H9 (cell line): ENCODE results near the gene WDR6. TPM values are rescaled to one million over a fixed set of nuclear protein-coding genes. Genes with fewer than 3 reads are reported as not detected.

Experiments used
- DNase-seq: peaks from one replicate; pipeline ENCODE4 v3.0.0-alpha.2; 2017
- H2AFZ ChIP-seq: one replicate; pipeline ENCODE4 v1.6.1; 2013; ENCODE audit warnings: mild to moderate bottlenecking, low read length, control low read depth, moderate library complexity
- H2AK5ac ChIP-seq: 2 replicates; pipeline ENCODE4 v1.6.1; 2013; ENCODE audit warnings: low read length, control low read depth, mixed read lengths; ENCODE audit not compliant: insufficient read length
- H2BK120ac ChIP-seq: one replicate; pipeline ENCODE4 v1.6.1; 2013; ENCODE audit warnings: low read depth, mild to moderate bottlenecking, low read length, control low read depth, inconsistent platforms; ENCODE audit not compliant: poor library complexity, severe bottlenecking
- H2BK12ac ChIP-seq: 2 replicates; pipeline ENCODE4 v1.6.1; 2013; ENCODE audit warnings: low read length, control low read depth, mixed read lengths, low read depth; ENCODE audit not compliant: insufficient read length
- H2BK15ac ChIP-seq: 2 replicates; pipeline ENCODE4 v1.6.1; 2013; ENCODE audit warnings: low read depth, low read length, control low read depth
- H2BK20ac ChIP-seq: one replicate; pipeline ENCODE4 v1.6.1; 2013; ENCODE audit warnings: low read depth, mild to moderate bottlenecking, low read length, control low read depth, inconsistent platforms; ENCODE audit not compliant: poor library complexity, severe bottlenecking
- H2BK5ac ChIP-seq: 2 replicates; pipeline ENCODE4 v1.6.1; 2013; ENCODE audit warnings: low read length, control low read depth, mixed read lengths; ENCODE audit not compliant: insufficient read length
- H3K14ac ChIP-seq: 2 replicates; pipeline ENCODE4 v1.6.1; 2013; ENCODE audit warnings: low read length, control low read depth; ENCODE audit not compliant: insufficient read depth
- H3K18ac ChIP-seq: 2 replicates; pipeline ENCODE4 v1.6.1; 2013; ENCODE audit warnings: low read depth, mild to moderate bottlenecking, mixed read lengths, low read length, control low read depth; ENCODE audit not compliant: insufficient read length
- H3K23ac ChIP-seq: 2 replicates; pipeline ENCODE4 v1.6.1; 2013; ENCODE audit warnings: low read length, control low read depth, mixed read lengths, low read depth; ENCODE audit not compliant: insufficient read length
- H3K23me2 ChIP-seq: 2 replicates; pipeline ENCODE4 v1.6.1; 2013; ENCODE audit warnings: low read depth, mild to moderate bottlenecking, mixed read lengths, low read length, control low read depth; ENCODE audit not compliant: insufficient read length, poor library complexity, severe bottlenecking
- H3K27ac ChIP-seq: 2 replicates; pipeline ENCODE4 v1.5.1; 2013; ENCODE audit warnings: low read length, control low read depth, mixed read lengths, low read depth; ENCODE audit not compliant: insufficient read length
- H3K27me3 ChIP-seq: 2 replicates; pipeline ENCODE4 v1.6.1; 2013; ENCODE audit warnings: low read length, control low read depth, inconsistent platforms; ENCODE audit not compliant: insufficient read depth
- H3K4ac ChIP-seq: 2 replicates; pipeline ENCODE4 v1.6.1; 2013; ENCODE audit warnings: low read depth, mild to moderate bottlenecking, control low read depth, inconsistent platforms, low read length, moderate library complexity
- H3K4me1 ChIP-seq: 2 replicates; pipeline ENCODE4 v1.6.1; 2013; ENCODE audit warnings: low read length, control low read depth, inconsistent platforms; ENCODE audit not compliant: insufficient read depth
- H3K4me2 ChIP-seq: 2 replicates; pipeline ENCODE4 v1.6.1; 2013; ENCODE audit warnings: low read length, control low read depth, mixed read lengths; ENCODE audit not compliant: insufficient read length, insufficient read depth
- H3K56ac ChIP-seq: 2 replicates; pipeline ENCODE4 v1.6.1; 2013; ENCODE audit warnings: low read depth, mild to moderate bottlenecking, mixed read lengths, low read length, control low read depth; ENCODE audit not compliant: insufficient read length
- H3K79me1 ChIP-seq: 2 replicates; pipeline ENCODE4 v1.6.1; 2013; ENCODE audit warnings: low read depth, mild to moderate bottlenecking, moderate library complexity, low read length, control low read depth, inconsistent platforms; ENCODE audit not compliant: insufficient read depth, poor library complexity, severe bottlenecking
- H3K79me2 ChIP-seq: 2 replicates; pipeline ENCODE4 v1.6.1; 2013; ENCODE audit warnings: low read length, control low read depth, inconsistent platforms; ENCODE audit not compliant: insufficient read depth
- H3K9ac ChIP-seq: 2 replicates; pipeline ENCODE4 v1.6.1; 2013; ENCODE audit warnings: low read length, control low read depth, mixed read lengths; ENCODE audit not compliant: insufficient read length; ENCODE audit errors: extremely low read depth
- H3K9me3 ChIP-seq: one replicate; pipeline ENCODE4 v1.6.1; 2013; ENCODE audit warnings: low read depth, low read length, inconsistent platforms; ENCODE audit not compliant: control insufficient read depth
- H3T11ph ChIP-seq: one replicate; pipeline ENCODE4 v1.6.1; 2013; ENCODE audit warnings: mild to moderate bottlenecking, low read length, control low read depth, inconsistent platforms
- H4K20me1 ChIP-seq: one replicate; pipeline ENCODE4 v1.6.1; 2013; ENCODE audit not compliant: control insufficient read depth, insufficient read length, insufficient read depth
- H4K5ac ChIP-seq: 2 replicates; pipeline ENCODE4 v1.6.1; 2013; ENCODE audit warnings: low read depth, mild to moderate bottlenecking, mixed read lengths, low read length, control low read depth; ENCODE audit not compliant: insufficient read length
- H4K8ac ChIP-seq: replicated peaks from 2 replicates; pipeline ENCODE4 v1.6.1; 2013; ENCODE audit warnings: low read length, control low read depth, mixed read lengths, low read depth; ENCODE audit not compliant: insufficient read length
- H4K91ac ChIP-seq: 2 replicates; pipeline ENCODE4 v1.6.1; 2013; ENCODE audit warnings: low read depth, mild to moderate bottlenecking, moderate library complexity, mixed read lengths, low read length, control low read depth; ENCODE audit not compliant: insufficient read length
- H3K27ac Mint-ChIP-seq, 3 experiments: 2 replicates in 2 of 3; 3 replicates in 1 of 3; pipeline ENCODE4 v1.8.0; 2020 to 2021; ENCODE audit warnings: mixed read lengths in 3 of 3, mild to moderate bottlenecking in 1 of 3, moderate library complexity in 1 of 3
- H3K27me3 Mint-ChIP-seq: 2 replicates; pipeline ENCODE4 v1.8.0; 2021; ENCODE audit warnings: low read depth, mild to moderate bottlenecking, moderate library complexity, mixed read lengths
- H3K36me3 Mint-ChIP-seq, 3 experiments: 2 replicates in 2 of 3; 3 replicates in 1 of 3; pipeline ENCODE4 v1.8.0; 2020 to 2021; ENCODE audit warnings: low read depth in 3 of 3, mixed read lengths in 3 of 3; ENCODE audit not compliant: insufficient read depth in 1 of 3
- H3K4me1 Mint-ChIP-seq, 2 experiments: 2 replicates each; pipeline ENCODE4 v1.8.0; 2020; ENCODE audit warnings: mixed read lengths in 2 of 2
- H3K4me3 Mint-ChIP-seq, 2 experiments: 2 replicates in 1 of 2; 3 replicates in 1 of 2; pipeline ENCODE4 v1.8.0; 2020 to 2021; ENCODE audit warnings: mild to moderate bottlenecking in 2 of 2, mixed read lengths in 2 of 2, moderate library complexity in 1 of 2
- H3K9me3 Mint-ChIP-seq, 2 experiments: 2 replicates in 1 of 2; 3 replicates in 1 of 2; pipeline ENCODE4 v1.8.0; 2020; ENCODE audit warnings: mild to moderate bottlenecking in 2 of 2, mixed read lengths in 2 of 2, moderate library complexity in 1 of 2
- WGBS: extraction: QIAGEN DNeasy Blood & Tissue Kit; methylation state at CpG from one replicate; pipeline ENCODE4 v1.1.7; 2013; ENCODE audit warnings: missing lambda C conversion rate, low lambda C conversion rate, mixed read lengths; ENCODE audit not compliant: insufficient read length; ENCODE audit errors: extremely low coverage; 5-methylcytosine and 5-hydroxymethylcytosine counted together
- total RNA-seq: library from RNA; stranded (reverse); gene quantifications from 2 replicates; pipeline ENCODE4 v1.2.1, GENCODE V29; 2021
- TF ChIP-seq, protein P1 (sequence below): fragments of 200-600 bp; sonication (generic); conservative IDR thresholded peaks from 3 replicates; pipeline ENCODE4 v1.8.0; 2021; ENCODE audit warnings: antibody characterized with exemption, mild to moderate bottlenecking

Gene WDR6
- total RNA-seq, 1 experiment from 2014 or later = 298 TPM

DNA sequence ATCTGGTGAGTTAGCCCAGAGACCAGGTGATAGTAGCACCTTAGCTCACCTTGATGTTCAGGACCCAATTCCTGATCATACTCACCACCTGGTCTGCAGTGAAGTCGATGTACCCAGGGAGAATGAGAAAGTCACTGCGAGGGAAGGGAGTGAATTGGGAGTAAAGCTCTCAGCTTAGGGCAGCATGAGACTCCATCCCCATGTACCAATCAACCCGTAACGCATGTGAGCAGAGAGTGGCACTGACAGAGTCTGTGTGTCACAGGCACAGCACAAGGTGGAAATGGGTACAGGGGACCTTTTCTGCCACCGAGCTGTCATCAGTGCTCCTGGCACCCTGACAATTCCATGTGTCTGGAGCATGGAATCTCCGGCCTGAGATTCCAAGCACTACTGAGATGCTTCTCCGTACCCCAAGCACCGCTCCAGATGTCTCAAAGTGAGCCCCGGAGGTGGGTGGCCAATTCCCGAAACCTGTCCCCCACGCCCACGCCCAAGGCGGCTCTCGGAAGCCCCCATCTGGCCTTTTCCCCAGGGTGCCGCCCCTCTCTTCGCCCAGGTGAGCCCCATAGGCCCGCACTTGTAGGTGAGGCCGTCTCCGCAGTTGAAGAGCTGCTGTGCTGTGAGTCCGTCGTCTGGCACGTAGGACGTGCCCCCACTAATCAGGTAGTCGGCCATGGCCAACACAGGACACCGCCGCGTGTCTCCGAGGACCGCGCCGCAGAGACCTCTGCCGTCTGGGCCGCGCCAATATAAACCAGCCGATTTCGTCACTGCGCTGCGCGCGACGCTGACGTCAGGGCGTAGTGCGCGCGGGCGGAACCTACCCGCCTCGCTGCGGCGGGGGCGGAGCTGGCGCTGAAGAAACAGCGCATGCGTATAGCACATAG is 21.7 kb downstream of the WDR6 start, which contains the start of gene IMPDH2:
TSS of gene IMPDH2 (minus strand) at position 726 of the 890 bp plus-strand sequence. CDS start at position 678, 48 bp downstream.
- H2BK5ac ChIP-seq = no peak within 1 kb of the TSS

More for the DNA sequence above, 21.7 kb downstream of the WDR6 start, which contains the start of gene IMPDH2:
- H3K79me1 ChIP-seq = no peaks in the 10 kb centered on the region
- no peak within 1 kb of the TSS for H2BK120ac ChIP-seq
- no peak within 1 kb of the TSS for H2BK12ac ChIP-seq
- peak within 1 kb of the TSS; percentile 81 for H3K4me2 ChIP-seq
- no peak within 1 kb of the TSS for H2AFZ ChIP-seq
- no CpG with 5 or more reads among the region's 55 CpGs for WGBS
- H3K23me2 ChIP-seq = peaks cover 3% of the 10 kb centered on the region
- H3K9me3 Mint-ChIP-seq = no peaks in the 10 kb centered on the region
- no peak within 1 kb of the TSS for H2BK15ac ChIP-seq
- no peak within 1 kb of the TSS for H2AK5ac ChIP-seq
- H3K4me1 Mint-ChIP-seq = peaks cover 13 to 20% of the 10 kb centered on the region in 2 experiments
- peak within 1 kb of the TSS; percentile 76 for H3K9ac ChIP-seq
- no peak within 1 kb of the TSS for H2BK20ac ChIP-seq
- peaks cover 7% of the 10 kb centered on the region for H4K20me1 ChIP-seq
- H3K4ac ChIP-seq = no peak within 1 kb of the TSS
- H3K14ac ChIP-seq = peak within 1 kb of the TSS; percentile 72
- no peaks in the 10 kb centered on the region for H3K4me1 ChIP-seq
- no peak within 1 kb of the TSS for H3K18ac ChIP-seq
- no peak within 1 kb of the TSS for H4K5ac ChIP-seq
- TF ChIP-seq, protein P1, sequence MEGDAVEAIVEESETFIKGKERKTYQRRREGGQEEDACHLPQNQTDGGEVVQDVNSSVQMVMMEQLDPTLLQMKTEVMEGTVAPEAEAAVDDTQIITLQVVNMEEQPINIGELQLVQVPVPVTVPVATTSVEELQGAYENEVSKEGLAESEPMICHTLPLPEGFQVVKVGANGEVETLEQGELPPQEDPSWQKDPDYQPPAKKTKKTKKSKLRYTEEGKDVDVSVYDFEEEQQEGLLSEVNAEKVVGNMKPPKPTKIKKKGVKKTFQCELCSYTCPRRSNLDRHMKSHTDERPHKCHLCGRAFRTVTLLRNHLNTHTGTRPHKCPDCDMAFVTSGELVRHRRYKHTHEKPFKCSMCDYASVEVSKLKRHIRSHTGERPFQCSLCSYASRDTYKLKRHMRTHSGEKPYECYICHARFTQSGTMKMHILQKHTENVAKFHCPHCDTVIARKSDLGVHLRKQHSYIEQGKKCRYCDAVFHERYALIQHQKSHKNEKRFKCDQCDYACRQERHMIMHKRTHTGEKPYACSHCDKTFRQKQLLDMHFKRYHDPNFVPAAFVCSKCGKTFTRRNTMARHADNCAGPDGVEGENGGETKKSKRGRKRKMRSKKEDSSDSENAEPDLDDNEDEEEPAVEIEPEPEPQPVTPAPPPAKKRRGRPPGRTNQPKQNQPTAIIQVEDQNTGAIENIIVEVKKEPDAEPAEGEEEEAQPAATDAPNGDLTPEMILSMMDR = 0 out of 3 replicates have a peak, but pooled peaks have one; percentile 9
- H3K56ac ChIP-seq = no peak within 1 kb of the TSS
- peaks cover 62 to 93% (median 75%) of the 10 kb centered on the region in 3 experiments for H3K36me3 Mint-ChIP-seq
- no peaks in the 10 kb centered on the region; the same call in none of the 2 replicates for H3K27me3 Mint-ChIP-seq
- no peaks in the 10 kb centered on the region for H3K9me3 ChIP-seq
- no peaks in the 10 kb centered on the region for H3K79me2 ChIP-seq
- no peak within 1 kb of the TSS for H4K8ac ChIP-seq
- H3K23ac ChIP-seq = no peak within 1 kb of the TSS
- no peak within 1 kb of the TSS for H4K91ac ChIP-seq
- H3K27ac Mint-ChIP-seq = peak within 1 kb of the TSS; percentile 98 to 99 (median 98); a peak in 6 of 7 replicates
- peak; percentile 92 for DNase-seq
- no peak within 1 kb of the TSS for H3T11ph ChIP-seq
- H3K27me3 ChIP-seq = no peaks in the 10 kb centered on the region
- H3K27ac ChIP-seq = no peak within 1 kb of the TSS
- H3K4me3 Mint-ChIP-seq = peak within 1 kb of the TSS; percentile 90 to 96
